ENCODE results near the gene SLC7A14. TPM values are rescaled to one million over a fixed set of nuclear protein-coding genes. Genes with fewer than 3 reads are reported as not detected.

Gene SLC7A14
- total and polyA plus RNA-seq, 2 of the 4 experiments (the other 2 are of a cell fraction) = 2.7 to 6.8 TPM

DNA sequence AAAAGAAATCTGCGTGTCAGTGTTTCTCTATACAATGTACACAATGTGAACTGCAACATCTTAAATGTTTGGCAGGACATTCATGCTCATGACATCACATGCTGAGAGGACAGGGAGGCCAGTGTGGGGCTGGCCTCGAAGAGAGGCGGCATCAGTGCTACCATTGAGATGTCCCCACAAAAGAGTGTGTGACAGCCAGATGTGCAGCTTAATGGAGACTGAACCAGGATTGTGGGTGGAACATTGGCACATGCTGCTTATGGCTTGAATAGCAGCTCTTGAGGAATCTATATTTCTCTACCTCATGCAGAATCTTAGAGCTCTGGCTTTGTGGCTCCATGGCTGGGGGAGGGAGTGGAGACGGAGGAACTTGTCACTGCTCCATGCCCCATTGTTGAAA, 148.7 kb downstream of the SLC7A14 start:
- Histone ChIP-seq H3K4ac (ENCODE audit: low read depth, low read length) (no peak overlapping the region), H2AK5ac (ENCODE audit: low read depth, low read length) (no peak overlapping the region), H2BK120ac (ENCODE audit: low read depth, low read length) (no peak overlapping the region), H3K23ac (ENCODE audit: low read depth, low read length) (no peak overlapping the region), H3K4me2 (ENCODE audit: low read depth, low read length) (no peak overlapping the region), H2AK9ac (replicated peaks; ENCODE audit: low read depth, low read length, poor library complexity) (no peak overlapping the region), H2BK20ac (ENCODE audit: low read depth, low read length) (no peak overlapping the region), H3K56ac (ENCODE audit: extremely low read depth, insufficient read depth, low read length) (no peak overlapping the region), H3K9me3 (ENCODE audit: control insufficient read depth, insufficient read depth, low read length) (no peaks in the 10 kb centered on the region), H3K14ac (replicated peaks; ENCODE audit: low read depth, low read length) (no peak overlapping the region), H3K4me1 (ENCODE audit: control insufficient read depth, insufficient read depth, low read length) (peaks cover 3% of the 10 kb centered on the region; the same call in 1 of the 2 replicates), H3K36me3 (ENCODE audit: control insufficient read depth, insufficient read depth, low read length) (peaks cover 41% of the 10 kb centered on the region), H3K18ac (ENCODE audit: low read depth, low read length) (no peak overlapping the region), H3K27me3 (ENCODE audit: control insufficient read depth, insufficient read depth, low read length) (no peaks in the 10 kb centered on the region), H4K5ac (ENCODE audit: low read depth, low read length) (no peak overlapping the region), H3K79me1 (ENCODE audit: low read depth in 1 of 2, low read length in 2 of 2) (peaks cover 0 to 15% of the 10 kb centered on the region in 2 experiments; a peak in 1 of 4 replicates), H4K20me1 (ENCODE audit: insufficient read depth, low read length) (peaks cover 10% of the 10 kb centered on the region; the same call in 1 of the 2 replicates), H2AFZ (replicated peaks; ENCODE audit: low read length, poor library complexity) (no peak overlapping the region), H3K9ac (ENCODE audit: low read depth, low read length) (no peak overlapping the region), H4K91ac (ENCODE audit: insufficient read depth, low read depth, low read length) (no peak overlapping the region), H3K4me3 (ENCODE audit: insufficient read depth, low read depth, low read length) (no peak overlapping the region), H2BK5ac (ENCODE audit: low read depth, low read length, poor library complexity, severe bottlenecking) (no peak overlapping the region), H2BK15ac (ENCODE audit: low read depth, low read length) (no peak overlapping the region), H3K27ac (ENCODE audit: insufficient read depth, low read length) (no peak overlapping the region), H4K8ac (ENCODE audit: low read depth in 2 of 2, low read length in 2 of 2) (no peak overlapping the region), H3K9me1 (ENCODE audit: insufficient read depth, low read length) (peaks cover 12% of the 10 kb centered on the region)
- ChIA-PET POLR2A (ENCODE audit: unreplicated experiment) (no interaction called here), CTCF (interaction anchor here (1.0 kb wide), 1 partner anchor 23 kb away, joined by 5 read pairs; no protein-coding TSS in a partner anchor)
- dilution Hi-C loops (cut with HindIII; ENCODE audit: low sequenced_read_pairs, unreplicated experiment) (no loop called here), in situ Hi-C loops (cut with MboI; ENCODE audit: low sequenced_read_pairs) (no loop called here), intact Hi-C loops (cut with micrococcal nuclease) (no loop called here)
- no peak for TF ChIP-seq FOS (IDR thresholded peaks at IDR 0.05; ENCODE audit: low read depth, low read length)
- WGBS, 2 experiments (ENCODE audit: extremely low coverage in 2 of 2, insufficient read length in 1 of 2) = no CpG with 5 or more reads among the region's 4 CpGs
- no peak for ATAC-seq (ENCODE audit: low read depth)
- no peak for DNase-seq
- no TSS peak for BruUV-seq (replicated peaks)

All from IMR-90 (cell line).